ENCODE data around the gene SSTR5. TPM values are rescaled to one million over a fixed set of nuclear protein-coding genes. Genes with fewer than 3 reads are reported as not detected.

Gene SSTR5
- total RNA-seq, 3 donors from 2014 or later (not counting 1 experiment from before 2014, with no cell fraction given), result not detected

DNA sequence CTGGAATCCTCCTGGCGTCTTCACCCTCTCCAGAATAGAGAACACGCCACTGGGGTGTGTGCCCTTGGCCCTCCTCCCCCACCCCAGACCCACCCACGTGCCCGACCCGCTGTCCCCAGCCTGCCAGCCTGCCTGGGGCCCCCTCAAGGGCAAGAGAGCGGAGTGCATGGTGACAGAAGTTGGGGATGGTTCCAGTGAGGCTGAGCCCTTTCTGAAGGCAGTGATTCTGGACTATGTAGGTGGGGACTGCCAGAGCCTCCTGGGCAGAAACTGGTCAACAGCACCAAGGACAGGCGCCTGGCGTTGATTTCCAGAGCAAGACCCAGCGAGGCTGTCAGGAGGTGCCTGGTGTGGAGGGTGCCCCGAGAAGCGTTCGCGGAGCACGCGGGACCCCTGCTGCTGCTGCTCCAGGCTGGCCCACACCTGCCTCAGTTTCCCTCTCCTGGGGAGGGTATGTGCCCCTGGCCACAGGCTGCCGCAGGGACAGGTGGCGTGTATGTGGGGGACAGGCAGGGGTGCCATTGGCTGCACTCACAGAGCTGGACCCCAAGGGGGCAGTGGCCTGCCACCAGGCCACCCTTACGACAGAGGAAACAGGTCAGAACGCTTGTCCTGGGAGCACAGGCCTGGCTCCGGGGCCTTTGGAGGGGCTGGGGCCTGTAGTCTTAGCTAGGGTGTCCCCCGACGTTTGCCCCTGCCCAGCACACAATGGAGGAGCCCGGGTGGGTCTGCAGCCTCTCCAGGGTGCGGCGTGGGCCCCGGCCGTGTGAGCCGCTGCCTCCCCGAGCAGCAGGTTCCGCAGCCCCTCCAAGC, 1.2 kb downstream of the SSTR5 start:
- H3K4me3 ChIP-seq (ENCODE audit: low read length), result no peak overlapping the region
- H3K4me1 ChIP-seq (ENCODE audit: control insufficient read depth, insufficient read depth, low read length), result no peaks in the 10 kb centered on the region
- intact Hi-C loops (cut with micrococcal nuclease), result no loop called here
- Mint-ChIP-seq H3K27ac (no peak overlapping the region), H3K4me1 (no peaks in the 10 kb centered on the region), H3K27me3 (ENCODE audit: low read depth in 2 of 2) (peaks cover 7 to 9% of the 10 kb centered on the region in 2 donors), H3K4me3 (no peak overlapping the region), H3K36me3 (no peaks in the 10 kb centered on the region), H3K9me3 (no peaks in the 10 kb centered on the region)
- H3K27me3 ChIP-seq (ENCODE audit: control insufficient read depth, insufficient read depth, low read length), result peaks cover 9% of the 10 kb centered on the region
- no peaks in the 10 kb centered on the region for H3K9me3 ChIP-seq (ENCODE audit: control insufficient read depth, insufficient read depth, low read length)
- no peak for DNase-seq
- H3K27ac ChIP-seq (ENCODE audit: low read length), result no peak overlapping the region
- ATAC-seq, result no peak
- WGBS (ENCODE audit: insufficient coverage), result 75% methylated on average over 29 of the region's 30 CpGs
- no peaks in the 10 kb centered on the region for H3K36me3 ChIP-seq (ENCODE audit: control insufficient read depth, insufficient read depth, low read length)
- TF ChIP-seq, protein P1, sequence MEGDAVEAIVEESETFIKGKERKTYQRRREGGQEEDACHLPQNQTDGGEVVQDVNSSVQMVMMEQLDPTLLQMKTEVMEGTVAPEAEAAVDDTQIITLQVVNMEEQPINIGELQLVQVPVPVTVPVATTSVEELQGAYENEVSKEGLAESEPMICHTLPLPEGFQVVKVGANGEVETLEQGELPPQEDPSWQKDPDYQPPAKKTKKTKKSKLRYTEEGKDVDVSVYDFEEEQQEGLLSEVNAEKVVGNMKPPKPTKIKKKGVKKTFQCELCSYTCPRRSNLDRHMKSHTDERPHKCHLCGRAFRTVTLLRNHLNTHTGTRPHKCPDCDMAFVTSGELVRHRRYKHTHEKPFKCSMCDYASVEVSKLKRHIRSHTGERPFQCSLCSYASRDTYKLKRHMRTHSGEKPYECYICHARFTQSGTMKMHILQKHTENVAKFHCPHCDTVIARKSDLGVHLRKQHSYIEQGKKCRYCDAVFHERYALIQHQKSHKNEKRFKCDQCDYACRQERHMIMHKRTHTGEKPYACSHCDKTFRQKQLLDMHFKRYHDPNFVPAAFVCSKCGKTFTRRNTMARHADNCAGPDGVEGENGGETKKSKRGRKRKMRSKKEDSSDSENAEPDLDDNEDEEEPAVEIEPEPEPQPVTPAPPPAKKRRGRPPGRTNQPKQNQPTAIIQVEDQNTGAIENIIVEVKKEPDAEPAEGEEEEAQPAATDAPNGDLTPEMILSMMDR (IDR thresholded peaks at IDR 0.05), result no peak

DNA sequence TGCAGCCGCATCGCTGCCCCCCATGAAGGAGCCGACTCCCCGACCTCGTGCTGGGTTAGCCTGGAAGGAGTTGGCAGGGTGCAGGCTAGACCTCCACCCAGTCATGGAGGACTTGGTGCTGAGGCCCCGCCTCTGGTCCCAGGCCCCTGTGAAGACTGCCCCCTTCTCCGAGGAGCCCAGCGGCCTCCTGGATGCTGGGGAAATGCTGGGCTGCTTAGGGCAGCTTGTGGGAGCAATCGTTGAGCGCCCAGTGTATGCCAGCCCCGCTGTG, 1.8 kb downstream of the SSTR5 start:
- Histone ChIP-seq H3K27me3 (ENCODE audit: control insufficient read depth, insufficient read depth, low read length) (peaks cover 9% of the 10 kb centered on the region), H3K9me3 (ENCODE audit: control insufficient read depth, insufficient read depth, low read length) (no peaks in the 10 kb centered on the region), H3K4me3 (ENCODE audit: low read length) (no peak overlapping the region), H3K4me1 (ENCODE audit: control insufficient read depth, insufficient read depth, low read length) (no peaks in the 10 kb centered on the region), H3K27ac (ENCODE audit: low read length) (no peak overlapping the region), H3K36me3 (ENCODE audit: control insufficient read depth, insufficient read depth, low read length) (no peaks in the 10 kb centered on the region)
- peaks cover 7 to 9% of the 10 kb centered on the region in 2 donors for H3K27me3 Mint-ChIP-seq (ENCODE audit: low read depth in 2 of 2)
- TF ChIP-seq, protein P1 (IDR thresholded peaks at IDR 0.05), result no peak
- no peaks in the 10 kb centered on the region for H3K9me3 Mint-ChIP-seq
- H3K36me3 Mint-ChIP-seq, result no peaks in the 10 kb centered on the region
- no peaks in the 10 kb centered on the region for H3K4me1 Mint-ChIP-seq
- no peak for ATAC-seq
- no peak overlapping the region for H3K27ac Mint-ChIP-seq
- intact Hi-C loops (cut with micrococcal nuclease), result no loop called here
- H3K4me3 Mint-ChIP-seq, result no peak overlapping the region
- 71% methylated on average over 11 of the region's 11 CpGs for WGBS (ENCODE audit: insufficient coverage)
- DNase-seq, result no peak

- Histone ChIP-seq H3K9me3 (ENCODE audit: control insufficient read depth, insufficient read depth, low read length) (no peaks in the 10 kb centered on the region), H3K4me1 (ENCODE audit: control insufficient read depth, insufficient read depth, low read length) (no peaks in the 10 kb centered on the region), H3K27ac (ENCODE audit: low read length) (no peak overlapping the region), H3K4me3 (ENCODE audit: low read length) (no peak overlapping the region), H3K27me3 (ENCODE audit: control insufficient read depth, insufficient read depth, low read length) (peaks cover 9% of the 10 kb centered on the region), H3K36me3 (ENCODE audit: control insufficient read depth, insufficient read depth, low read length) (no peaks in the 10 kb centered on the region)
- H3K4me3 Mint-ChIP-seq, result no peak overlapping the region
- no peaks in the 10 kb centered on the region for H3K9me3 Mint-ChIP-seq
- ATAC-seq (no peak), DNase-seq (no peak)
- TF ChIP-seq, protein P1 (IDR thresholded peaks at IDR 0.05), result no peak
- peaks cover 5 to 7% of the 10 kb centered on the region in 2 donors for H3K27me3 Mint-ChIP-seq (ENCODE audit: low read depth in 2 of 2)
- no peaks in the 10 kb centered on the region for H3K36me3 Mint-ChIP-seq
- intact Hi-C loops (cut with micrococcal nuclease), result no loop called here
- H3K4me1 Mint-ChIP-seq, result no peaks in the 10 kb centered on the region
- no peak overlapping the region for H3K27ac Mint-ChIP-seq
- WGBS (ENCODE audit: insufficient coverage), result 79% methylated on average over 13 of the region's 13 CpGs
Observed at GRCh38 chr16:1075546-1075945, 3.0 kb downstream of the SSTR5 start.

Data from natural killer cell (primary cell).